Activated naive CD8-positive, alpha-beta T cell treated with anti-CD3 and anti-CD28 coated beads for 36 hours (primary cell): ENCODE data around the gene TMEM62. TPM values are rescaled to one million over a fixed set of nuclear protein-coding genes. Genes with fewer than 3 reads are reported as not detected.

Experiments used
- DNase-seq: peaks from one replicate; pipeline ENCODE4 v3.0.0; 2021
- H3K27ac Mint-ChIP-seq: one replicate; pipeline ENCODE4 v1.8.0; 2022; ENCODE audit warnings: mild to moderate bottlenecking, moderate library complexity, mixed read lengths
- H3K27me3 Mint-ChIP-seq: one replicate; pipeline ENCODE4 v1.8.0; 2022; ENCODE audit warnings: mild to moderate bottlenecking, mixed read lengths
- H3K36me3 Mint-ChIP-seq: one replicate; pipeline ENCODE4 v1.8.0; 2021; ENCODE audit warnings: mild to moderate bottlenecking, mixed read lengths
- H3K4me1 Mint-ChIP-seq: one replicate; pipeline ENCODE4 v1.8.0; 2021; ENCODE audit warnings: mixed read lengths
- H3K4me3 Mint-ChIP-seq: one replicate; pipeline ENCODE4 v1.8.0; 2022; ENCODE audit warnings: mild to moderate bottlenecking, moderate library complexity, mixed read lengths
- H3K9me3 Mint-ChIP-seq: one replicate; pipeline ENCODE4 v1.8.0; 2022; ENCODE audit warnings: mixed read lengths
- total RNA-seq, 2 experiments: library from RNA; stranded (reverse); gene quantifications; one replicate each; pipeline ENCODE4 v1.2.3, GENCODE V29; 2021

TMEM62 gene
- total RNA-seq, 2 experiments from 2014 or later = 13.8 to 13.9 TPM

DNA sequence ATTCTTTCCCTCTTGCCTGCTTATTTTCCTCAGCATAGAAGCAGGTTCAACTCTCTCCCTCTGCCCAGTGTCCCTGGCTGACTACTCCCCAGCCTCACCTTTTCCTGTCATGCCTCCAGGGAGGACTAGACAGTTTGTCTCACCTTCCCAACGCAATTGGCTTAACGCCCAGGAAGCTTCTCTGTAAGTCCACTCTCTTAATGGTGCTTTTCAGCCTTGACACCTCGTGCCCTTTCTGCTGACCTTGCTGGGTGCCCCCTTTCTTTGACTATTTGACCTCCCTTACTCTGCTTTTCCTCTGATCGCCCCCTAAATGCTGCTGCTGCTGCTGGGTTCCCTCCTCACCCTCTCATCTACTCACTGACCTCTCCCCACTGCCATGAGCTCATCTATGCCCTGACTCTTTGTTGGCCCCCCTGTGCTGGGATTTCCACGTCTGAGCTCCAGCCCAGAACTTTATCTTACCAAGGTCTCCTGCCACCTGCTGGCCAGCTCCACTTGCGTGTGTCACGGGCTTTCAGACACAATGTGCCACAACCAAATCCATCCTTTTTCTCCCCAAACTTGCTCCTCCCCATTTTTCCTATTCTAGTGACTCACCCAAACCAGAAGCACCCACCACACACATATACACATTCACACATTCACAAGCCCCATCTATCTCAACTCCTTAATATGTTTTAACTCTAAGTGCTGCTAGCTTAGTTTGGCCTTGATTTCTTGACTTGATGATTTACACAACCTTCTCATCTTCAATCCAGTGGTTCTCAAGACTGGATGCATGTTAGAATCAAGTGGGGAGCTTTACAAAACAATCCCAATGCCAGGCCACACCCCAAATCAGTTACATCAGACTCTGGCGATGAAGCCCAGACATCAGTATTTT, 70.9 kb downstream of the TMEM62 start:
- no peak overlapping the region for H3K4me3 Mint-ChIP-seq
- H3K36me3 Mint-ChIP-seq = peaks cover 2% of the 10 kb centered on the region
- peaks cover 2% of the 10 kb centered on the region for H3K9me3 Mint-ChIP-seq
- H3K27ac Mint-ChIP-seq = no peak overlapping the region
- DNase-seq = peak; percentile 50
- H3K27me3 Mint-ChIP-seq = peaks cover 3% of the 10 kb centered on the region
- H3K4me1 Mint-ChIP-seq = peaks cover 7% of the 10 kb centered on the region

DNA sequence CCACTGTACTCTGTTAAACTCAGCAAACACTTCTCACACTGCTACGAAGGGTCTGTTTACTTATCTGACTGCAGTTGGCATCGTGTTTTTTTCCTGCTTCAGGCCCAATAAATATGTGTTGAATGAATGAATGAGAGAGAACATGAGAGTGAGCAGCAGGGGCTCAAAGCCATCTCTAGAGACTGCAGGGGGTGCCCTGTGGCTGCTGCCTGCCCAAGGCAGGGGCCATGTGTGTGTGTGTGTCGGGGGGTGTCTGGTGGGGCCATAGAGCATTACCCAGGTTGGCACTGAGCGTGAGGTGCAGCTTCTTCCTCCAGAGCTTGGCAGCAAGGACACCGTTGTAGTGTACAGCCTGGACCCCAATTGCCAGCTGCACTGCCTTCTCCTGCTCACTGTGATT, 72.7 kb downstream of the TMEM62 start:
- DNase-seq = no peak
- Mint-ChIP-seq H3K4me3 (no peak overlapping the region), H3K9me3 (no peaks in the 10 kb centered on the region), H3K36me3 (no peaks in the 10 kb centered on the region), H3K4me1 (peaks cover 4% of the 10 kb centered on the region), H3K27me3 (peaks cover 16% of the 10 kb centered on the region), H3K27ac (no peak overlapping the region)

DNA sequence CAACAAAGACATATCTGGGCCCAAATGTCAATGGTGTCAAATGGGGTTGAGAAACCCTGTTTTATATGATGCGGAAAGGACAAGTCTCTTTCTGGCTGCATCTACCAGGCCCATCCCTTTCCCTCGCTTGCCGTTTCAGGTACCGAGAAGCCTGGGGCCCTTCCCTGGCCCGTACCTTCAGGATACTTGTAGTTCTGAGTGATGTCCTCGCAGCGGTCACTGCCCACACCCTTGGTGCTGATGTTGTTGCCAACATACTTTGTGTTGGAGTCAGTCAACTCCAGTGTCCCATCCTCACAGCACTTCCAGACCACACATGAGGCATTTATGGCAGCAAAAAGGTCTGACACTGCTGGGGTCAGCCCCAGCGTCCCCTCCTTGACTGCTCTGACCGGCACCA, 73.6 kb downstream of the TMEM62 start:
- no peaks in the 10 kb centered on the region for H3K36me3 Mint-ChIP-seq
- peaks cover 4% of the 10 kb centered on the region for H3K4me1 Mint-ChIP-seq
- H3K9me3 Mint-ChIP-seq = no peaks in the 10 kb centered on the region
- H3K27ac Mint-ChIP-seq = no peak overlapping the region
- H3K4me3 Mint-ChIP-seq = no peak overlapping the region
- no peak for DNase-seq
- H3K27me3 Mint-ChIP-seq = peaks cover 16% of the 10 kb centered on the region

DNA sequence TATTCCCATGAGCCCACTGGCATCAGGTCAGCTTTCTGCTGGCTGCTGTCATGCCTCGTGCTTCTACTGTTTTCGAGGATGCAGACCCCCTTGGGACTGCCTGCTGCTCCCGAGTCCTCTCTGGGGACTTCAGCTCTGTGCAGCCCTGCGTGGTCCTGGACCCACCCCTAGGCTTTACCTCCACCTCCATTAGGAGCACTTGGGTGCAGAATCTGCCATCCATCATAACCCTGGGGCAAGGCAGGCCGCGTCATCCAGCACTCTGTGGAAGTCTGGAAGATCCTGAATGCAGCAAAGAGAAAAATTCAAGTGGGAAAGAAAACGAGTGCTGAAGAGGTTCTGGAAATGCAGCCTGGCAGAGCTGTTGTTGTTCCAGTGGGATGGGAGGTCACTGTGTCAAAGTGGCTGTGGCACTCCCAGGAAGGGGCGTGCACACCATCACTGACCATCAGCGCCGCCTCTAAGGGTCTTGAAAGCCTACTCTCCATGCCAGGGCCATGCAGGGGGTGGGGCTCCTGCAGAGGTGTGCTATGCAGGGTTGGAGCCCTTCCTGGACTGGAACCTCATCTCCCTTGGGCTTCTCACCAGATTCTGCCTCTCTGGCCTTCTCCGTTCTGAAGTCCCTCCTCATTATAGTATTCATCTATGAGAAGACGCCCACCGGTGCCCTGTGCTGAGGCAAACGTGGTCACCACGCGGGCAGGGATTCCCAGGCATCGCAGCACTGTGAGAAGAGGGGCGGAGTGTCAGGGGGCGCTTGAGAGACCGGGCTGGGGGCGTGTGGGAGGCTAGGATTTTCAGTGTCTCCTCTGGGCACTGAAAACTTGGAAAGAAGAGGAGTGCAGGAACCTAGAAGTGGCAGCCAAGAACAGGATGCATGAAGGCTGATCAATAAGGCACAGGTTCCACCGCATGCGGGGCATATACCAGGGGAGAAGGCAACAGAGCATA, 74.9 kb downstream of the TMEM62 start:
- Mint-ChIP-seq H3K27ac (no peak overlapping the region), H3K4me3 (no peak overlapping the region), H3K4me1 (peaks cover 4% of the 10 kb centered on the region)

DNA sequence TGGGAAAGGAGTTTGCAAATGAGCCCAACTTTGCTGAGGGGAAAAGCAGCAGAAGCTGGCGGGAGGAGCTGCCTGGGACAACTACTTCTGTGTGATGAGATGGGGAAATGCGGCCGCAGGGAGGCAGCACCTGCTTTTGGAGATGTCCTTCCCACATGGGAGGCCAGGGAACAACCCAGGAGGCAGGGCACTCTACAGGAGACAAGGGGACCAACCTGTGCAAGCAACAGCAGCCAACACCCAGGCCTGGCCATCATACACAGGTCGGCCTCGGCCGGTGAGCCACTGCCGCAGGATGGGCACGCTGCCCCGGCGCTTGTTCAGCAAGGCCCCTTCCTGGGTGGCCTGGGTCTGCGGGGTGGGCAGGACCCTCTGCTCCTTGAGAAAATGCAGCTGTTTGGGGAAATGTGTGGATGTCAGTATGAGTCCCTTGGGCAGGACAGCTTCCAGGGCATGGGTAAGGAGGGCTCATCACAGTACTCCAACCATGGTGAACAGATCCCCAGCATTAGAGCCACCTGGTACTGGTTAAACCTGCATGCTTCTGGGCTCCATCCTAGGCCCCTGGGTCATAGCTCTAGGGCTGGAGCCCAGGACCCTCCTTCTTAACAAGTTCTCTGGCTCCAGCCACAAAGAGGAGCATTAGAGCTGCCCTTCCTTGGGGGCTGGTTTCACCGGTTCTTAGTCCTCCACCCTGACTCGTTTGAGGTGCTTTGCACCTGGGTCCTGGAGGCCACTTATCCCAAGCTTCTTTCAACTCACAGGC, 75.9 kb downstream of the TMEM62 start:
- H3K36me3 Mint-ChIP-seq = no peaks in the 10 kb centered on the region
- peaks cover 3% of the 10 kb centered on the region for H3K4me1 Mint-ChIP-seq
- no peak overlapping the region for H3K27ac Mint-ChIP-seq
- DNase-seq = no peak
- no peak overlapping the region for H3K4me3 Mint-ChIP-seq
- no peaks in the 10 kb centered on the region for H3K9me3 Mint-ChIP-seq
- H3K27me3 Mint-ChIP-seq = peaks cover 16% of the 10 kb centered on the region

More for the DNA sequence above, 74.9 kb downstream of the TMEM62 start:
- Mint-ChIP-seq H3K27me3 (peaks cover 16% of the 10 kb centered on the region), H3K36me3 (no peaks in the 10 kb centered on the region), H3K9me3 (no peaks in the 10 kb centered on the region)
- DNase-seq = no peak

DNA sequence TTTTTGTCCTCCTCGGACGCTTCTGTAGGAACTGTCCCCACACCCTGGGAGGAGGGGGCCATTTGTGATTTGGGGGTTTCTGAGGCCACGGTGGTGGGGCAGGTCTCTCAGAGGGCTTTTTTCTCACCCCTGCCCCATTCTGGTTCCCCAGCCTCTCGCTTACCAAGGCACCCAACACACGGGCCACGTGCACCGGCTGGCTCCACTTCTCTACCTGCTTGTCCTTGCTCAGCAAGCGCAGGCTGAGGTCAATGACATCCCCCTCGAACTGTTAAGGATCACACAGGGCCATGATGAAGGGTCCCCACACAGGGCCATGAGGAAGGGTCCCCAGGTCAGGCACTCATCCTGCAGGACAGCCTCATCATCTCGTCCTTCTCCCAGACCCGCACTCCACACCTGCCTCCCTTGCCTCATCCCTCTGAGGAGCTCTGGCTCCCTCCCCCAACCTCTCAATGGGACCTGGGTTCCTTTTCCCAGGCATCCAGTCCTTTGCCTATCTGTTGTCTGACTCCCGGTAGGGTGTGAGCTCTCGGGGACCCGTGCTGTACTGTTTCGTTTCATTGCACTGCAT, 76.9 kb downstream of the TMEM62 start:
- Mint-ChIP-seq H3K27ac (no peak overlapping the region), H3K9me3 (no peaks in the 10 kb centered on the region), H3K4me1 (no peaks in the 10 kb centered on the region), H3K4me3 (no peak overlapping the region), H3K36me3 (no peaks in the 10 kb centered on the region), H3K27me3 (peaks cover 16% of the 10 kb centered on the region)
- no peak for DNase-seq

DNA sequence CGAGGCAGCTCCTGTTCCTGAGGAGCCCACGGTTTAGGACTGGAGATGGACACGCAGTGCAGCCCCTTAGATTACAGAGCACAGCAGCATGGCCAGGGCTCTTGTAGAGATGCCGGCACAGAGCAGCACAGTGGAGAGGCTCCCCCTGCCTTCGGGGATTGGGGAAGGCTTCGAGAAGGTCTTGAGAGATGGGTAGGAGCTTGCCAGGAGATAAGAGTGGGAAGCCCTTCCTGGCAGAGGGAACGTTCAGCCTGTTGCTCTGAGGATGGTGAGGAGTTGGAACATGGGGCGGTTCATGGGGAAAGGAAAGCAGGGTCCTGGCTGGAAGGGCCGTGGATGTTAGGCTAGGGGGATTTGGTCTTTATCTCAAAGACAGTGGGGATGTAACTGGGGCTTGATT, 77.4 kb downstream of the TMEM62 start:
- H3K27ac Mint-ChIP-seq = no peak overlapping the region
- peaks cover 16% of the 10 kb centered on the region for H3K27me3 Mint-ChIP-seq
- H3K4me1 Mint-ChIP-seq = no peaks in the 10 kb centered on the region
- H3K9me3 Mint-ChIP-seq = no peaks in the 10 kb centered on the region
- H3K36me3 Mint-ChIP-seq = no peaks in the 10 kb centered on the region
- no peak for DNase-seq
- H3K4me3 Mint-ChIP-seq = no peak overlapping the region

DNA sequence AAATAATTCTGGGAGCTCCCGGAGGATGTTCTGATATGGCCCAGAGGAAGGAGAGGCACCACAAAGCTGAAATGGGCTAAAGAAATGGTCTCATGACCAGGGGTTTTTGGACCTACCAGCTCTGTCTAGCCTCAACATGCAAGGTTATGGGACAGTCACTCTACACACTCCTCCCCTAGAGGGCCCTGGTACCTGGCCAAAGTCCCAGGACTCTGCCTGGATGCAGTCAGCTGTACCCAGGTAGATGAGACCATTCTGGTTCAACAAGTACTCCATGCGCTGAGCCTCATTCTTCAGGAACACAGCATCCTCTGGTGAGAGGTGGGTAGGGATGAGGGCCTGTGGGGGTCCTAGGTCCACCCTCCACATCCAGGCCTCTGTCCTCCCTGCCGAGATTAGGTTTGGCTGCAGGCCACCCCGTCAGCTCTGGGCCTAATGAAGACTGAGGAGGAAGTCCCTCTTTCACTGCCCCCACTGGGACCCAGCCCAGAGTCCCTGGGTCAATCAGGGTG, 77.9 kb downstream of the TMEM62 start:
- H3K27ac Mint-ChIP-seq = no peak overlapping the region
- no peak overlapping the region for H3K4me3 Mint-ChIP-seq
- DNase-seq = no peak

DNA sequence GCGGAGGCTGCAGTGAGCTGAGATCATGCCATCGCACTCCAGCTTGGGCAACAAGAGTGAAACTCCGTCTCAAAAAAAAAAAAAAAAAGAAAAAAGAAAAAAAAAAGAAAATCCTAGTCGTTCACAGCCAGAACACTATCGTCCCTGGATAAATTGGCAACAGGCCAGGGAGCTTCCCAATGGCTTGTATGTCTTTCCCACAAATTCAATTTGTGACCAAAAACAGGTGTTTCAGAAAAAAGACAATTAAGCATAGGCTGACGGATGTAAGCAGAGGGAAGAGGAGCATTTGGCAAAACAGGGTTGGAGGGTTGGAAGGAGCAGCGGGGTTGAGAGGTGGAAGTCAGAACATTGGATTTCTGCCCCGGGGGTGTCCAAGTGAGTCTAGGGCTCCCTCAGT, 78.9 kb downstream of the TMEM62 start:
- Mint-ChIP-seq H3K4me3 (no peak overlapping the region), H3K27me3 (peaks cover 16% of the 10 kb centered on the region), H3K36me3 (no peaks in the 10 kb centered on the region), H3K4me1 (no peaks in the 10 kb centered on the region), H3K27ac (no peak overlapping the region), H3K9me3 (no peaks in the 10 kb centered on the region)
- no peak for DNase-seq

More for the DNA sequence above, 77.9 kb downstream of the TMEM62 start:
- no peaks in the 10 kb centered on the region for H3K36me3 Mint-ChIP-seq
- H3K4me1 Mint-ChIP-seq = no peaks in the 10 kb centered on the region
- no peaks in the 10 kb centered on the region for H3K9me3 Mint-ChIP-seq
- peaks cover 16% of the 10 kb centered on the region for H3K27me3 Mint-ChIP-seq

DNA sequence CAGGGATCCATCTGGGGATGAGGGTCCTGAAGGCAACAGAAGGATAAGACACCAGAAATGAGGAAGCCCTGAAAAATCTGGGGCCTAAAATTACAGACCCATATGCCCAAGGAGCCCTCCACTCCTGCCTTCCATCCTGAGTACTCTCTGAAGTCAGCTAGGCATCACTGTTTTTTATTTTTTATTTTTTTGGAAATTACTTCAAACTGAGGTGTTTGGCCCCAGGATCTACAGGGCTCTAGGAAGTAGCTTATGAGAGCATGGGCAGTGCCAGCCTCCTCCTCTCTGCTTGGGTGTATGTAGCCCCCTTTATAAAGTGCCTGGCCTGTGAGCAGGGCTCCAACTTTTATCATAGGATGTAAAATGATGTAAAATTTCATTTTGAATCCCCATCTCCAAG, 79.6 kb downstream of the TMEM62 start:
- no peak overlapping the region for H3K27ac Mint-ChIP-seq
- no peaks in the 10 kb centered on the region for H3K4me1 Mint-ChIP-seq
- no peak overlapping the region for H3K4me3 Mint-ChIP-seq
- no peaks in the 10 kb centered on the region for H3K9me3 Mint-ChIP-seq
- H3K27me3 Mint-ChIP-seq = peaks cover 16% of the 10 kb centered on the region
- no peak for DNase-seq
- no peaks in the 10 kb centered on the region for H3K36me3 Mint-ChIP-seq

DNA sequence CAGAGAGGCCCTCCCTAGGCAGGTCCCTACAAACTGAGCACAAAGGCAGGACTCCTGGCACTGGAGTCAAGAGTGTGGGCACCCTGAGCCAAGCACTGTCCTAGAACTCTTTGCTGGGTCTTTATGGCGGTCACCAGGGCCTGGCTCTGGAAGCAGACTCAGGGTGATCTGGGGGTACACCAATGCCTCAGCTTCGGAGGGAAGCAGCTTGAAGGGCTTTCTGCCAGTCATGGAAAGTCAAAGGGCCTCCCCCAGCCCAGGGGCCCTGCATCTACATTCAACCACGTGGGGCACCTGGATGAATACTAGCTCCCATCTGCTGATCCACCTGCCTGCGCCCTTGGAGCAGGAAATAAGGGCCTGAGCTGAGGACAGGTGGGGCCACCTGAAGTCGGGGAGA, 80.1 kb downstream of the TMEM62 start:
- H3K27ac Mint-ChIP-seq = no peak overlapping the region
- H3K36me3 Mint-ChIP-seq = no peaks in the 10 kb centered on the region
- no peaks in the 10 kb centered on the region for H3K4me1 Mint-ChIP-seq
- H3K9me3 Mint-ChIP-seq = no peaks in the 10 kb centered on the region
- no peak overlapping the region for H3K4me3 Mint-ChIP-seq
- peaks cover 16% of the 10 kb centered on the region for H3K27me3 Mint-ChIP-seq
- DNase-seq = no peak

DNA sequence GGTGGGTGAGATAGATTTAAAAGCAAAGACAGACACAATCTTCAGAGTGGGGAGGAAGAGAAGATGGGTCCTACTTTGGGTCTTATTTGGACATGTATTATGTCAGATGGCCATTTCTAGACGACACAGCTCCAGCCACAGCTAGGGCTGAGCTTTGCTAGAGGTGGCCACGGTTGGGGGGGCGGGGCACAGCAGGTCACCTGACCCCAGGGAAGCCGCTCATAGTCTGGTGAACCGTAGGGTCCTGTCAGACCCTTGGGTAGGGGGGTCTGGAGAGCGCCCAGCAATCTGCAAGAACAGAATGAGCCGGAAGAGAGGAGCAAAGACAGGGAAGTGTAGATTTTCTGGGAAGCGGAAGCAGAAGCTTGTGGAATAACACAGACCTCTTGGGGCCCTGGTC, 80.8 kb downstream of the TMEM62 start:
- no peak overlapping the region for H3K27ac Mint-ChIP-seq
- H3K9me3 Mint-ChIP-seq = no peaks in the 10 kb centered on the region
- no peaks in the 10 kb centered on the region for H3K36me3 Mint-ChIP-seq
- H3K4me3 Mint-ChIP-seq = no peak overlapping the region
- no peaks in the 10 kb centered on the region for H3K4me1 Mint-ChIP-seq
- H3K27me3 Mint-ChIP-seq = peaks cover 12% of the 10 kb centered on the region
- DNase-seq = no peak

DNA sequence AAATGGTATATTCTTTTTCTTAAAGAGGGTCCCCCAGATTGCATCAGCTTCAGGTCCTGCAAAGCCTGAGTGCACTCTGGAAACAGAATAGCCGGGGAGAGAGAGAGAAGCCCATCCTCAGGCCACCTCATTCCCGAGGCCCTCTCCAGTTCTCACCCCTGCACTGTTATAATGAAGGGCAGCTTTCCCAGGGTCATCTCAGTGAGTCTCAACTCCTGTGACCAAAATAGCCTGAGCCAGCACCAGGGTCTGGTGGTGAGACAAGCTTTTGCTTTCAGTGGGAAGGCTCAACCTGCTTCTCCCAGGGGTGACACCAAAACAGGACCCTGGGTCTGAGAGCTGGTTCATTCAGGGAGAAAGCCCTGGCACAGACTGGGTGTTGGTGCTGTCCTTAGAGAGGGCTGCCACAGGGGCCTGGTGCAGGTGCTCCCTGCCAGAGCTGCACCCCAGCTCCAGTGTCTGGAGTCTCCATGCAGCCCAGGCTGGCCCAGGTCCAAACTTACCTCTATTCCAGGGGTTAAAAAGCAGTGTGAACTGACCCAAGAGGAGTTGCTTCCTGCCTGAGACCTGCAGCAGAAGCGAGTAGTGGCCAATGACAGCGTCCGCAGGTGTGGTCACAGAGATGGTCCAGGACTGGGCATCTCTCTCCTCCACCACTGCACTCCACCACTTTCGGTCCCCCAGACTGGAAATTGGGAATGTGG, 81.4 kb downstream of the TMEM62 start:
- no peak for DNase-seq
- no peak overlapping the region for H3K4me3 Mint-ChIP-seq
- H3K27ac Mint-ChIP-seq = no peak overlapping the region

DNA sequence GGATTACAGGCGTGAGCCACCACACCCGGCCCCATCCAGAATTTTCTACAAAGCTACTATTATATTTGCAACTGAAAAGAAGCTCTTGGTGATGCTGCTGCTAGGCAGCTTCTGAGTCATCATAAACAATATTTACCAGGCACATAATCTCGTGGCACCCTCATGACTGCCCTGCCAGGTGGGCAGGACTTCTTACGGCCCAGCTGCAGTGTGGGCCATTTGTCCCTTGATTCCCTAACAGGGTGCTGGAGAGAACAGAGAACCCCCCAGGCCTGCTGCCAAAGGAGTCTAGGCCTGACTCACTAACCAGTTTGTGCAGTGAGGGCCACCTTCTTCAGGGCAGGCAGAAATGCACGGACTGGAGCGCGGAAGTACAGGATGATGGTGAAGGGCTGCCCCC, 82.6 kb downstream of the TMEM62 start:
- no peak overlapping the region for H3K4me3 Mint-ChIP-seq
- H3K4me1 Mint-ChIP-seq = no peaks in the 10 kb centered on the region
- no peak for DNase-seq
- H3K27ac Mint-ChIP-seq = no peak overlapping the region
- H3K9me3 Mint-ChIP-seq = no peaks in the 10 kb centered on the region
- peaks cover 4% of the 10 kb centered on the region for H3K27me3 Mint-ChIP-seq
- no peaks in the 10 kb centered on the region for H3K36me3 Mint-ChIP-seq

More for the DNA sequence above, 81.4 kb downstream of the TMEM62 start:
- H3K4me1 Mint-ChIP-seq = no peaks in the 10 kb centered on the region
- H3K27me3 Mint-ChIP-seq = peaks cover 10% of the 10 kb centered on the region
- H3K9me3 Mint-ChIP-seq = no peaks in the 10 kb centered on the region
- H3K36me3 Mint-ChIP-seq = no peaks in the 10 kb centered on the region
